Amygdala (tissue), 56 donors: ENCODE measurements around the gene SPACA9.

Experiments
- DNase-seq, 56 donors: peaks; one replicate each; lab custom pipeline; 2025; lab: John Stamatoyannopoulos, UW

SPACA9 gene

DNA sequence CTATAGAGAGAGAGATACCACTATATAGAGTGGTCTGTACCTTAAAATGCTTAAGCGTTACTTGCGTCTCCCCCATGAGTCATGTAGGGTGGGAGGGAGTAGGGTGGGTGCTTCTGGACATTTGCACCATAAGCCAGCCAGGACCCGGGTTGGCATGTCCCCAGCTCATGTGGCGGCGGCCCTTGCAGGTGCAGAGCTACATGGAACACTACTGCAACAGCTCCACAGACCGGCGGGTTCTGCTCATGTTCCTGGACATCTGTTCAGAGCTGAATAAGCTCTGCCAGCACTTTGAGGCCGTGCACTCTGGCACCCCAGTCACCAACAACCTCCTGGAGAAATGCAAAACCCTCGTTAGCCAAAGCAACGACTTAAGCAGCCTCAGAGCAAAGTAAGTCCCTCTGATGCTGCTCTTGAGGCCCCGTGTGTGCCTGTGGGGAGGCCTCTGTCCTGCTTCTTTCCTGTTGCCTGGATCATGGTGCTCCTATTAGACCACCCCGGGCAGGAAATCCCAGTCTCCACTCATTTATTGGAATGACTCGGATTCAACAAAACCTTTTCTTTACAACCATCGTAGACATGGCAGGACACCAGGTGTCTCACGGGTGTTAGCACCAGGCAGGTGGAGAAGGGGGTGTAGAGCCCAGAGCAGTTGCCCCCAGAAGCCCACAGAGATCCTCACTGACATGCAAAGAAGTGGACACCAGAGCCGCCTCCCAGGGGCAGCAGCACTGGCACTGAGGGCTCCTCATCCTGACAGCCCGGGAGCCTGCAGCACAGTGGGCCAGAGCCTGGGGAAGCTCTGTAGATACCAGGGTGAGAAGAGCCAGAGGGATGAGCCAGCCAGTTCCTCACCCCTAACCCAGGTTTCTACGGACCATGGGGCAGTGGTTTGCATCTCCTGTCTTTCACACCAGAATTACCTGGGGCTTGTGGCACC lies 8.8 kb downstream of the SPACA9 start:
- DNase-seq: no peak

DNA sequence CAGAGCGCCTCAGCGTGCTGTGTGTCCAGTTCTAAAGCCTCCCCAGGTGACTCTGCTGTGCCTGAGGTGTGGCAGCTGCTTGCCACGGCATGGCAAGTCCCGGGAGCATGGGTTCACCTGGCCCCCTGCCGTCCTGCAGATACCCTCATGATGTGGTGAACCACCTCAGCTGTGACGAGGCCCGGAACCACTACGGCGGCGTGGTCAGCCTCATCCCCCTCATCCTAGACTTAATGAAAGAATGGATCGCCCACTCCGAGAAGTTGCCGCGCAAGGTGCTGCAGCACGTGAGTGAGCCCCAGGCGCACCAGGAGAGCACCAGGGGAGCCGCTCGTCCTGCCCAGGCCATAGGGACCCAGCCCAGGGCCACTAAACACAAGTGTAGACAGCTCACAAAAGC lies 9.5 kb downstream of the SPACA9 start:
- no peak for DNase-seq

GRCh38 chr9:132892400-132892799 lies 13.7 kb downstream of the SPACA9 start:
- no peak for DNase-seq

GRCh38 chr9:132894346-132894745 lies 15.6 kb downstream of the SPACA9 start:
- DNase-seq: no peak

GRCh38 chr9:132894862-132895835 lies 16.5 kb downstream of the SPACA9 start:
- peak in 1 of 56 donors; percentile 15 for DNase-seq

- DNase-seq: no peak
Observed at GRCh38 chr9:132896264-132896663, 17.6 kb downstream of the SPACA9 start.

- peak in 50 of 56 donors; percentile 7 to 86 (median 53) for DNase-seq
Observed at GRCh38 chr9:132896906-132897305, 18.2 kb downstream of the SPACA9 start.

DNA sequence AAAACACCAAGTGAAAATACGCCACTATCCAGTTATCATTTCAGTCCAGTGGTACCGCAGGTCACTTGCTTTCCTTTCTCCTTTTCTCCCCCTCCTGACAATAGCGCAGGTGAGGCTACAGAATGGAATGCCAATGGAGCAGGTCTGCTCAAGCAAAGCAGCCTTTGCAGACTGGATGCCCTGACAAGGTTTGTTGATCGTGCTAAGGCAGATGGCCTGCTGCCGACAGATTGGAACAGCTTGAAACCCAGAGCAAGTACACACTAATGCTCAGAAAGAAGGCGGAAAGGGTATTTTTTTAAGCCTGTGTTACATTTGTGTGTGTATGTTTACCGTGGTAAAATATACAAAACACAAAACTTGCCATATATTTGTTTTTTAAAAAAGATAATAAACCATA lies 19.4 kb downstream of the SPACA9 start:
- DNase-seq: peak in 2 of 56 donors; percentile 18 to 29

DNA sequence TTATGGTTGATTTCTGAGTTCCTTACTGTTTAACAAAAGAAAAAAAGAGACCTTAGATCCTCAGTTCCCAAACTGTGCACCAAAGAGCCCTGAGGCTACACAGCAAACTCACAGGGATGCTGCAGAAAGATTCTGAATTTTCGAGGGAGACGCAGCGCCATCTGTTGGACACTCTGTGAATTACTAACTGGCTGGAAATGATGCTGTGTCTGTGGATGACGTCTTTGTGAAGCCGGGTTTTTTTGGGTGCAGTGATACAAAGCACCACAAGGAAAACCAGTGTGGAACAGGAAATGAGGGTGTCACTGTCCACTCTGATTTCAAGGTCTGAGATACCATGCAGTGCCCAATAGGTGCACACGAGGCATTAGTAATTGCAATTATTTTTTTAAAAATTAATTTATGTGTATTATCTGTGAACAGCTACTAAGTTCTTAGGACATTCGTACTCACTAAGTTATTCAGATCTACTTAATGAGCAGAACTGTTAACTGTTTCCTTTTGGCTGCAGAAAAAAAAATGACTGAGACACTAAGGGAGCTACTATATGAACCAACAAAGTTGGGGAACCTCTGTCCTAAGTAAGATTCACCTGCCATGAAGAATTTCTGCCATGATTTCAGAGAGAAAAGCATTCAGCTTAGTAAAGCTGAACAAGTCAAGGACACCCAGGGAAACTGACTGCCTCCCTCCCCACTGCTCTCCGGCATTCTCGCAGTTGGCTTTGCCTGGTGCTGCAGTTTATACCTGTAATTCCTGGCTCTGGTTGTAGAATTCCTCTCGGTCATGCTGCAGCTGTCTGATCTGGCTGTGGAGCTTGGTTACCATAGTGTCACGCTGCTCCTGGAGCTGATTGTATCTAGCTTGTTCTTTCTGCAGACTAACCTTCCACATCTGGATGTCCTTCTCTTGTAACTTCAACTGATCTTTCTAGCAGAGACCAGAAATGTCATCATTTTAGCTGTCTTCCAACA lies 23.4 kb downstream of the SPACA9 start:
- DNase-seq: peak in 50 of 56 donors; percentile 8 to 92 (median 56)

- no peak for DNase-seq
Observed at GRCh38 chr9:132903574-132904492, 25.1 kb downstream of the SPACA9 start.

DNA sequence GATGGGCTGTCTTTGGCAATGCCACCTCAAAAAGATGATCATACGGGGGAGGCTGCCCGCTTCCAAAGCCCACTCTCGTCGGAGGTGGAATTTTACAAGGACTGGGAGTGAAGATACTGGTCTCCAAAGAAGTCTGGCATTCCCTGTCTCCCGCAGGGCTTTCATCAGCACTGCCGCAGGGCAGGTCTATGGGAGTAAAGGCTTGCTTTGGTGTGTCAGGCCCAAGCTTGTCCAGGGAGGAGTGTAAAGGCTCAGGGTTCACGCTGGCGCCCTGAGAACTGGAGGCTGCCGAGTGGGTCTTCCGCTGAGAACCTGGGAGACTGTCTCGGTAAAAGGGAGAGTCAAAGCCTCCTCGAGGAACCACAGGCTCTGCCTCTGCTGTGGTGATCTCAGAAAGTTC lies 27.0 kb downstream of the SPACA9 start:
- DNase-seq: no peak

GRCh38 chr9:132908635-132909034 lies 29.9 kb downstream of the SPACA9 start:
- DNase-seq: no peak

DNA sequence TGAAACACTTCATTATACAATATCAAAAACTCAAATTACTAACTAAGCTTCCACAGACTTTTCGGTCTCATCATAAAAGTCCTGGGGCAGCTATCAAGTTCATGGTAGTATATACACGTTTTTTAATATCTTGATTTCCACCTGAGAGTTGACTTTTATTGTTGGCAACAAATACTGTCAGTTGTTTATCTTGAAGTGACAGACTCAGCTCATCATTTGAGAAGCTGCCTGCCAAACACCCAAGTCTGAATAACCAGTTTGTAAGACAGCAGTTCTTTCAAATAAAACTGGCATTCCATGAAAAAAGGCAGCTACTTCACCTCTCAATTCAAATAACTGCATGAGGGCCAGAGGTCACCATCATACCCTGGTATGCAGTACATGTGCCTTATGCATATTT lies 30.6 kb downstream of the SPACA9 start:
- no peak for DNase-seq

GRCh38 chr9:132910376-132910775 lies 31.7 kb downstream of the SPACA9 start:
- DNase-seq: no peak

GRCh38 chr9:132912131-132912530 lies 33.4 kb downstream of the SPACA9 start:
- no peak for DNase-seq

GRCh38 chr9:132914924-132915323 lies 36.2 kb downstream of the SPACA9 start:
- DNase-seq: no peak

DNA sequence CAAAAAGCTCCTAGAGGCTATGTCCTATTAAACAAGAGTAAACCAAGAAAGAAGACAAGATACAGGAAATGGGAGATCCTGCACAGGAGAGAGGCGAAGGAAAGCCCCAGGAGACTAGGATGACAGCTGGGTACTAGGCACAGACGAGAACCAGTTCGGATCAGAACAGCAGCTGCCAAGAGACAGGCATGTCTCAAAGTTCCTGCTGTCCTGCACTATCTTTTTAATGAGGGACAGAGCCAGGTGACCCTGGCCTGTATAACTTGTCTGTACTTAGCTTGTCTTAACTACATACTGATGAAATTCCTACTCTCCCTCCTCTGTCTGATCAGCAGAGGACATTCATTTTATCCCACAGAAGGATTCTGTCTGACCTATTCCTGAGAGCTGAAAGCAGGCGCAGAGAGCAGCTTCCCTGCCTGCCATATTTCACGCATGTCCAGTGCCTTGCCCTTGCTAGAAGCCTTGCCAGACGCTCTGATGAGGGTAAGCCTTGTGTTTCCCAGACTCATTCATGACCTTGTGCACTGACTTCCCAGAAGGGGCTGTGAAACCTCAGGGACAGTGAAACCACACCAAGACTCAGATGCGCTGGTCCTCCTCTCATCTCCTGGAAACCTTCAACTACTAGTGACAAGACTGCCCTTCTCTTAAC lies 41.0 kb downstream of the SPACA9 start:
- no peak for DNase-seq

DNA sequence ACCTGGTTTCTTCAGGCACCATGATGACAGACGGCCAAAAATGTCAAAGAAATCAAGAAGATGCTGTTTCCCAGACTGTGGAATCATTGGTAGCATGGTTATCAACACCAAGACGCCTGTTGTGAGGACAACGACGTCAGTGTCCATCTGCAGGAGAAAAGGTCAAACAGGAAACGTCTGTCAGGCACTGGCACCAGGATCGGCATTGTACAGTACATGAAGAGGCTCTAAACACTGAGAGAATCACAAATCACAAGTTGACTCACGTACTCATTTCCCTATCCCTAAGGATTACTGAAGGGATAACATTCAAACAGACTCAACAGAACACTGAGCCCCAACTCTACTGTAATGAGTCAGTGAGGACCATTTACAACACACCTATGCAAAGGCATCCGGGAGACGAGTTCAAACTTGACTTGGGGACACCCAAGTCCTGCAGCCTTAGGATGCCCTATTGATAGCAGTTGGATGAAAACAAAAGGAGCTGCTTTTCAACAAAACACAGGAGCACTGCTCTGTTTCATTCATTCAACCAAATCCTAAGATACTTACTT lies 44.7 kb downstream of the SPACA9 start:
- DNase-seq: no peak
